T-cell (primary cell): ENCODE results near the gene MAP4K3. TPM values are rescaled to one million over a fixed set of nuclear protein-coding genes. Genes with fewer than 3 reads are reported as not detected.

Experiments
- ATAC-seq, 4 experiments: fragments of 200-7000 bp in 3 of 4; fragments of 150-1000 bp in 1 of 4; cut with Tn5 transposase; replicated peaks in 1 of 4; 1 replicate in 3 of 4; 2 replicates in 1 of 4; pipeline ENCODE4 v1.10.0; 2021; ENCODE audit warnings: moderate library complexity in 3 of 4, mild to moderate bottlenecking in 2 of 4, moderate number of reproducible peaks in 1 of 4
- CTCF ChIA-PET, 2 donors: fragments of 300-600 bp; sonication (Branson Sonifier 250); formaldehyde crosslinking; loops; one replicate each; lab custom pipeline; 2022; ENCODE audit warnings: antibody characterized with exemption in 2 of 2; lab: Charles Lee
- POLR2A ChIA-PET, 2 donors: fragments of 300-600 bp; sonication (Branson Sonifier 250); formaldehyde crosslinking; loops; one replicate each; lab custom pipeline; 2022; ENCODE audit warnings: antibody characterized with exemption in 2 of 2; lab: Charles Lee
- DNase-seq, 35 experiments: peaks; one replicate each; pipeline versions ENCODE4 v3.0.0 to v3.0.0-alpha.2; 2013 to 2023
- H3K27ac ChIP-seq: one replicate; pipeline ENCODE4 v1.5.1; 2013; ENCODE audit warnings: low read length
- H3K27me3 ChIP-seq, 2 experiments: replicated peaks in 1 of 2; 1 replicate in 1 of 2; 2 replicates in 1 of 2; pipeline versions ENCODE4 v1.6.1 to v1.7.0; 2013; ENCODE audit warnings: low read length in 1 of 2, mixed read lengths in 1 of 2; ENCODE audit not compliant: control insufficient read depth in 2 of 2, insufficient read depth in 2 of 2; ENCODE audit errors: extremely low read depth in 1 of 2
- H3K36me3 ChIP-seq, 2 donors: 1 replicate in 1 of 2; 2 replicates in 1 of 2; pipeline versions ENCODE4 v1.6.1 to v1.7.0; 2013; ENCODE audit warnings: low read length in 1 of 2; ENCODE audit not compliant: control insufficient read depth in 2 of 2, insufficient read depth in 1 of 2; ENCODE audit errors: extremely low read depth in 1 of 2
- H3K4me1 ChIP-seq, 2 experiments: 1 replicate in 1 of 2; 2 replicates in 1 of 2; pipeline versions ENCODE4 v1.6.1 to v1.7.0; 2013; ENCODE audit warnings: low read length in 2 of 2, mixed read lengths in 1 of 2; ENCODE audit not compliant: insufficient read depth in 2 of 2, control insufficient read depth in 1 of 2; ENCODE audit errors: extremely low read depth in 1 of 2
- H3K4me3 ChIP-seq, 2 donors: 1 replicate in 1 of 2; 2 replicates in 1 of 2; pipeline versions ENCODE4 v1.5.1 to v1.7.0; 2013; ENCODE audit warnings: mild to moderate bottlenecking in 2 of 2, low read length in 1 of 2, moderate library complexity in 1 of 2; ENCODE audit not compliant: control insufficient read depth in 1 of 2; ENCODE audit errors: extremely low read depth in 1 of 2
- H3K9me3 ChIP-seq: 2 replicates; pipeline ENCODE4 v1.7.0; 2013
- H3K27ac Mint-ChIP-seq, 2 donors: one replicate each; pipeline ENCODE4 v1.8.0; 2020 to 2021; ENCODE audit warnings: mild to moderate bottlenecking in 2 of 2, mixed read lengths in 2 of 2
- H3K27me3 Mint-ChIP-seq, 2 donors: one replicate each; pipeline ENCODE4 v1.8.0; 2021 to 2022; ENCODE audit warnings: mixed read lengths in 2 of 2
- H3K36me3 Mint-ChIP-seq: one replicate; pipeline ENCODE4 v1.8.0; 2021; ENCODE audit warnings: mixed read lengths
- H3K4me1 Mint-ChIP-seq, 3 donors: one replicate each; pipeline ENCODE4 v1.8.0; 2020 to 2022; ENCODE audit warnings: mixed read lengths in 3 of 3, mild to moderate bottlenecking in 1 of 3
- H3K4me3 Mint-ChIP-seq, 3 donors: one replicate each; pipeline ENCODE4 v1.8.0; 2020 to 2022; ENCODE audit warnings: mild to moderate bottlenecking in 3 of 3, mixed read lengths in 3 of 3, moderate library complexity in 3 of 3
- H3K9me3 Mint-ChIP-seq, 3 donors: one replicate each; pipeline ENCODE4 v1.8.0; 2020 to 2022; ENCODE audit warnings: mixed read lengths in 3 of 3
- WGBS: methylation state at CpG from one replicate; pipeline ENCODE4 v1.1.5; 2013; ENCODE audit warnings: missing lambda C conversion rate; ENCODE audit not compliant: insufficient coverage; 5-methylcytosine and 5-hydroxymethylcytosine counted together
- total RNA-seq, 35 experiments: library from RNA in 6 of 35; stranded (reverse) in 6 of 35; fragments of 120-200 nt in 1 of 35; gene quantifications; one replicate each; pipeline versions ENCODE4 v1.2.1 to v1.2.4 and lab custom pipeline; 2013 to 2026

The MAP4K3 gene
- total RNA-seq, 5 donors from 2014 or later (not counting 1 experiment from before 2014, with no cell fraction given): 13.8 to 27.0 (median 17.4) TPM

GRCh38 chr2:39275016-39275415 is 162.1 kb downstream of the MAP4K3 start:
- H3K4me1 ChIP-seq: no peaks in the 10 kb centered on the region
- WGBS: no CpG with 5 or more reads among the region's 1 CpG
- ChIA-PET POLR2A (no interaction called here), CTCF (no interaction called here)
- no peak overlapping the region for H3K27ac Mint-ChIP-seq
- no peaks in the 10 kb centered on the region for H3K9me3 Mint-ChIP-seq
- no peak overlapping the region for H3K4me3 Mint-ChIP-seq
- H3K36me3 Mint-ChIP-seq: peaks cover 47% of the 10 kb centered on the region
- H3K4me3 ChIP-seq: no peak overlapping the region
- H3K36me3 ChIP-seq: peaks cover 0 to 17% of the 10 kb centered on the region in 2 donors
- H3K9me3 ChIP-seq: no peaks in the 10 kb centered on the region
- ATAC-seq (no peak), DNase-seq (no peak)
- H3K27me3 Mint-ChIP-seq: no peaks in the 10 kb centered on the region
- H3K4me1 Mint-ChIP-seq: no peaks in the 10 kb centered on the region
- no peaks in the 10 kb centered on the region for H3K27me3 ChIP-seq
- H3K27ac ChIP-seq: no peak overlapping the region

- Mint-ChIP-seq H3K9me3 (no peaks in the 10 kb centered on the region), H3K4me1 (peaks cover 10 to 15% (median 12%) of the 10 kb centered on the region in 3 donors), H3K4me3 (no peak overlapping the region), H3K27ac (no peak overlapping the region), H3K27me3 (no peaks in the 10 kb centered on the region), H3K36me3 (peaks cover 25% of the 10 kb centered on the region)
- DNase-seq (no peak), ATAC-seq (no peak)
- Histone ChIP-seq H3K27me3 (no peaks in the 10 kb centered on the region), H3K36me3 (no peaks in the 10 kb centered on the region), H3K4me1 (peaks cover 4 to 10% of the 10 kb centered on the region in 2 experiments), H3K27ac (no peak overlapping the region), H3K4me3 (no peak overlapping the region), H3K9me3 (no peaks in the 10 kb centered on the region)
- 67% methylated on average over 1 of the region's 3 CpGs for WGBS
- POLR2A ChIA-PET: no interaction called here
- CTCF ChIA-PET: interaction anchor here (0.5 to 1.2 kb wide), 4 partner anchors 10 to 40 kb away, joined by 3 to 4 read pairs (median 3); no protein-coding TSS in a partner anchor
Measured at GRCh38 chr2:39269941-39270340, 167.1 kb downstream of the MAP4K3 start.

- CTCF ChIA-PET: interaction anchor here (0.6 to 0.7 kb wide), 2 partner anchors 11 to 208 kb away, joined by 3 to 4 read pairs; no protein-coding TSS in a partner anchor
- H3K36me3 ChIP-seq: no peaks in the 10 kb centered on the region
Measured at GRCh38 chr2:39266916-39267434, 170.1 kb downstream of the MAP4K3 start.

GRCh38 chr2:39266139-39266805 is 170.8 kb downstream of the MAP4K3 start:
- H3K36me3 ChIP-seq: no peaks in the 10 kb centered on the region
- Mint-ChIP-seq H3K9me3 (no peaks in the 10 kb centered on the region), H3K36me3 (peaks cover 24% of the 10 kb centered on the region), H3K27ac (peak overlapping the region; percentile 37 to 58), H3K4me1 (peaks cover 10 to 26% (median 14%) of the 10 kb centered on the region in 3 donors), H3K27me3 (no peaks in the 10 kb centered on the region), H3K4me3 (no peak overlapping the region)
- peaks cover 7 to 10% of the 10 kb centered on the region in 2 experiments for H3K4me1 ChIP-seq
- 72% methylated on average over 2 of the region's 3 CpGs for WGBS
- no peaks in the 10 kb centered on the region for H3K9me3 ChIP-seq
- no peaks in the 10 kb centered on the region for H3K27me3 ChIP-seq
- CTCF ChIA-PET: no interaction called here
- H3K27ac ChIP-seq: peak overlapping the region; percentile 46
- ATAC-seq (peak in 2 of 4 experiments; percentile 37 to 65), DNase-seq (peak in 1 of 35 experiments; percentile 13)
- H3K4me3 ChIP-seq: no peak overlapping the region
- POLR2A ChIA-PET: no interaction called here

More at GRCh38 chr2:39266916-39267434, 170.1 kb downstream of the MAP4K3 start:
- Histone ChIP-seq H3K27ac (no peak overlapping the region), H3K4me1 (peaks cover 7 to 10% of the 10 kb centered on the region in 2 experiments), H3K27me3 (no peaks in the 10 kb centered on the region), H3K4me3 (no peak overlapping the region), H3K9me3 (no peaks in the 10 kb centered on the region)
- Mint-ChIP-seq H3K36me3 (peaks cover 23% of the 10 kb centered on the region), H3K27me3 (no peaks in the 10 kb centered on the region), H3K4me1 (peaks cover 10 to 26% (median 14%) of the 10 kb centered on the region in 3 donors), H3K9me3 (no peaks in the 10 kb centered on the region), H3K4me3 (no peak overlapping the region), H3K27ac (no peak overlapping the region)
- ATAC-seq: no peak
- no CpG with 5 or more reads among the region's 3 CpGs for WGBS
- no peak for DNase-seq
- POLR2A ChIA-PET: interaction anchor here in 1 of 2 donors (0.6 kb wide), 1 partner anchor 18 kb away, joined by 3 read pairs; no protein-coding TSS in a partner anchor

GRCh38 chr2:39265315-39265714 is 171.8 kb downstream of the MAP4K3 start:
- Histone ChIP-seq H3K27me3 (no peaks in the 10 kb centered on the region), H3K9me3 (no peaks in the 10 kb centered on the region), H3K36me3 (no peaks in the 10 kb centered on the region), H3K4me1 (peaks cover 7 to 10% of the 10 kb centered on the region in 2 experiments), H3K4me3 (no peak overlapping the region), H3K27ac (peak overlapping the region; percentile 46)
- H3K9me3 Mint-ChIP-seq: no peaks in the 10 kb centered on the region
- 33% methylated on average over 1 of the region's 2 CpGs for WGBS
- ChIA-PET POLR2A (no interaction called here), CTCF (no interaction called here)
- no peaks in the 10 kb centered on the region for H3K27me3 Mint-ChIP-seq
- H3K4me3 Mint-ChIP-seq: no peak overlapping the region
- DNase-seq: no peak
- ATAC-seq: no peak
- H3K27ac Mint-ChIP-seq: peak overlapping the region in 1 of 2 donors; percentile 83
- peaks cover 27% of the 10 kb centered on the region for H3K36me3 Mint-ChIP-seq
- H3K4me1 Mint-ChIP-seq: peaks cover 10 to 26% (median 14%) of the 10 kb centered on the region in 3 donors

GRCh38 chr2:39264733-39265132 is 172.4 kb downstream of the MAP4K3 start:
- Mint-ChIP-seq H3K9me3 (no peaks in the 10 kb centered on the region), H3K27ac (peak overlapping the region in 1 of 2 donors; percentile 36), H3K27me3 (no peaks in the 10 kb centered on the region), H3K36me3 (peaks cover 26% of the 10 kb centered on the region), H3K4me1 (peaks cover 10 to 26% (median 14%) of the 10 kb centered on the region in 3 donors), H3K4me3 (no peak overlapping the region)
- ChIA-PET POLR2A (no interaction called here), CTCF (no interaction called here)
- Histone ChIP-seq H3K9me3 (no peaks in the 10 kb centered on the region), H3K27ac (peak overlapping the region; percentile 46), H3K27me3 (no peaks in the 10 kb centered on the region), H3K36me3 (no peaks in the 10 kb centered on the region), H3K4me1 (peaks cover 7 to 10% of the 10 kb centered on the region in 2 experiments), H3K4me3 (no peak overlapping the region)
- ATAC-seq (peak in 1 of 4 experiments; percentile 63), DNase-seq (peak in 1 of 35 experiments; percentile 4)
- no CpG with 5 or more reads among the region's 1 CpG for WGBS
